SKM-1 treated with dmso at 0.1 percent for 144 hours (cell line): Measurements from ENCODE around the gene WAS.
"Not testable (repeated sequence)": the region's sequence is repeated elsewhere in the genome, so short reads cannot be mapped to it uniquely, and the experiment has no call there.

Source experiments
- DNase-seq: peaks from one replicate; lab custom pipeline; 2025; ENCODE audit not compliant: unreplicated experiment; lab: John Stamatoyannopoulos, UW

The WAS gene

DNA sequence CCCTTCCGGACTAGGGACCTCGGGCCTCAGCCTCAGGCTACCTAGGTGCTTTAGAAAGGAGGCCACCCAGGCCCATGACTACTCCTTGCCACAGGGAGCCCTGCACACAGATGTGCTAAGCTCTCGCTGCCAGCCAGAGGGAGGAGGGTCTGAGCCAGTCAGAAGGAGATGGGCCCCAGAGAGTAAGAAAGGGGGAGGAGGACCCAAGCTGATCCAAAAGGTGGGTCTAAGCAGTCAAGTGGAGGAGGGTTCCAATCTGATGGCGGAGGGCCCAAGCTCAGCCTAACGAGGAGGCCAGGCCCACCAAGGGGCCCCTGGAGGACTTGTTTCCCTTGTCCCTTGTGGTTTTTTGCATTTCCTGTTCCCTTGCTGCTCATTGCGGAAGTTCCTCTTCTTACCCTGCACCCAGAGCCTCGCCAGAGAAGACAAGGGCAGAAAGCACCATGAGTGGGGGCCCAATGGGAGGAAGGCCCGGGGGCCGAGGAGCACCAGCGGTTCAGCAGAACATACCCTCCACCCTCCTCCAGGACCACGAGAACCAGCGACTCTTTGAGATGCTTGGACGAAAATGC lies at the start of gene WAS:
Gene WAS (plus strand): TSS at position 389 of the 572 bp plus-strand sequence. CDS start 55 bp downstream, at position 444.
- peak; percentile 72 for DNase-seq

DNA sequence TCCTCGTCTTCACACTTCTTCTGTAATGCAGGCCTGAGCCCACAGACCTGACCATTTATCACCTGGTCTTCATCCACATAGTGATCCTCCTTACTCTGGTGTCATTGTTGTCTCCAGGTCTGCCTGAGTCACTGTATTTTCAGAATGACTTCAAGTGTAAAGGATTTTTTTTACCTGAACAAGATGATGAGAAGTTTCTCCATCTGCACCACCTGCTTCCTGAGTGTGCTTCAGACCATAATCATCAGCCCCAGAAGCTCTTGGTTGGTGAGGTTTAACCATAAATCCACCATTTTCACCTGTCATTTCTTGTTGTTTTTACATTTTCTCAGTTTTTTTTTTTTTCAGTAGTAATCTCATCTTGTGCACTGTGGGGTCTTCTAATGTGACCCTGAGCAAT lies 47.3 kb upstream of the WAS start:
- DNase-seq, result no peak

DNA sequence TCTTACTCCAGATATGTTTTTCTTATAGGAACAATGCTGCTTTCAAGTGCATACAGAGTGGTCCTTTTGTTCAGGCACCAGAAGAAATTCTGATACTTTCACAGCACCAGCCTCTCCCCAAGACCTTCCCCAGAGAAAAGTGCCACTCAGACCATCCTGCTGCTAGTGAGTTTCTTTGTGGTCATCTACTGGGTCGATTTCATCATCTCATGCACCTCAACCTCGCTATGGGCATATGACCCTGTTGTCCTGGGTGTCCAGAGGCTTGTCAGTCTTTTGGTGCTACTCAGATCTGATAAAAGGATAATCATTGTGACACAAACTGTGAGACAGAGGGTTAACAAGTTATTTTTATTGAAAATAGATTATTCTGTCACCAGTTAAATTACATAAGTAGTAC lies 46.8 kb upstream of the WAS start:
- DNase-seq, result no peak

DNA sequence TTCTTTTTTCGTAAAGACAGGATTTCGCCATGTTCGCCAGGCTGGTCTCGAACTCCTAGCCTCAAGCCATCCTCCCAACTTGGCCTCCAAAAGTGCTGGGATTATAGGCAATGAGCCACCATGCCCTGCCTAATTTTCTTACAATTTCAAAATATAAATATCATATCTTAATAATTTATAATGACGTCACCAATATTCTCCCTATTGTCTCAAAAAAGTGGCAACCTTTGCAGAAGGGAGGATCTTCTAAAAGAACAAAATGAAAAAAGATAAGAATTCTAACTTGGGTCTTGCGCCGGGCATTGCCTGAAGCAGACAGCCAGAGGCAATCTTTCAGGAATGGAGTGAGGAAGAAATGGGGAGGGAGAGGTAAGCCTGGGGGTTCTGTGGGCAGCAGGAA lies 37.9 kb upstream of the WAS start:
- no peak for DNase-seq

DNA sequence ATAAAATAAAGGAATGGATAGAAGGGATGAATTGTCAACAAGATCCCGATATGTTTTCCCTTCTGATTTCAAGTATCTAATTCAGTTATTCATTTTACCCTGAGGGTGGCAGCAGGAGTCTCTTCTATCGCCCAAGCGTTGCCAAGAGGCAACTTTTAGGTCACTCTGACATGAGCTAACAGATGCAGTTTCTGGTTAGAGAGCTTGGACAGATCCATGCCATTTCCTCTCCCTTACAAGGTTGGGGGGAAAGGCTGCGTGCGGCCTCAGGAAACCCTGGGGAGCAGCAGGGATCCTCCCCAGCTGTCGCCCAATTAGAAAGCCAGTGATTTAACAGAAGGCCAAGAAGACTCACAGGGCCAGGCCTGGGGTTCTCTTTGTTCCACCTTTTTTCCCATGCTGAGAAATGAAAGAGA lies 35.3 kb upstream of the WAS start:
- peak; percentile 11 for DNase-seq

DNA sequence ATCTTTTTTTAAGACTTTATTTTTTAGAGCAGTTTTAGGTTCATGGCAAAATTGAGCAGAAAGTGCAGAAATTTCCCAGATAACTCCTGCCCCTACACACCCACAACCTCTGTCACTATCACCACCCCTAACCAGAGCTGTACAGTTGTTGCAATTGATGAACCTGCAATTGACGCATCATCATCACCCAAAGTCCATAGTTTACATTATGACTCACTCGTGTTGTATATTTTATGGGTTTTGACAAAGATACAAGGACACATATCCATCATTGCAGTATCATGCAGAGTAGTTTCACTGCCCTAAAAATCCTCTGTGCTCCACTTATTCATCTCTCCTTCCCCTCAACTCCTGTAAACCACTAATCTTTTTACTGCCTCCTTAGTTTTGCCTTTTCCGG lies 34.5 kb upstream of the WAS start:
- no peak for DNase-seq

DNA sequence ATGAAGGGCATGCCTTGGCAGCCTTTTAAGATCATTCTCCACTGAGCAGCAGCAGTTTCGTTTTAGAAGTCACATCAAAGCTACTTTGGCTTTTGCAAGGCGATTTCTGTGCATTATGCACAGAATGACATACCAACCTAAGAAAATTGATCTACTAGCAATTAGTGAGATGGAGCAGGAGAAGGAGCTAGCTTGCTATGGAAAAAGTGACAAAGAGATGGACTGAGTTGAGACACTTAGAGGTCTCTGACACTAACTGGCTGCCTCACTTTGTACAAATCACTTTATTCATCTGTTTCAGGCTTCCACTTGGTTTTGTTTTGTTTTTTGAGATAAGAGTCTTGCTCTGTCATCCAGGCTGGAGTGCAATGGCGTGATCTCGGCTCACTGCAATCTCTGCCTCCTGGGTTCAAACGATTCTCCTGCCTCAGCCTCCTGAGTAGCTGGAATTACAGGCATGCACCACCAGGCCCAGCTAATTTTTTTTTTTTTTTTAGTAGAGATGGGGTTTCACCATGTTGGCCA lies 31.5 kb upstream of the WAS start:
- DNase-seq, result not testable (repeated sequence)

DNA sequence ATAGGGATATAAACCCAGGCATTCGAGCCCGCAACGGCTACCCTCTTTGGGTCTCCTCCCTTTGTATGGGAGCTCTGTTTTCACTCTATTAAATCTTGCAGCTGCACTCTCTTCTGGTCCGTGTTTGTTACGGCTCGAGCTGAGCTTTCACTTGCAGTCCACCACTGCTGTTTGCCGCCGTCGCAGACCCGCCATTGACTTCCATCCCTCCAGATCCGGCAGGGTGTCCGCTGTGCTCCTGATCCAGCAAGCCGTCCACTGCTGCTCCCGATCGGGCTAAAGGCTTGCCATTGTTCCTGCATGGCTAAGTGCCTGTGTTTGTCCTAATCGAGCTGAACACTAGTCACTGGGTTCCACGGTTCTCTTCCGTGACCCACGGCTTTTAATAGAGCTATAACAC lies 28.9 kb upstream of the WAS start:
- not testable (repeated sequence) for DNase-seq

DNA sequence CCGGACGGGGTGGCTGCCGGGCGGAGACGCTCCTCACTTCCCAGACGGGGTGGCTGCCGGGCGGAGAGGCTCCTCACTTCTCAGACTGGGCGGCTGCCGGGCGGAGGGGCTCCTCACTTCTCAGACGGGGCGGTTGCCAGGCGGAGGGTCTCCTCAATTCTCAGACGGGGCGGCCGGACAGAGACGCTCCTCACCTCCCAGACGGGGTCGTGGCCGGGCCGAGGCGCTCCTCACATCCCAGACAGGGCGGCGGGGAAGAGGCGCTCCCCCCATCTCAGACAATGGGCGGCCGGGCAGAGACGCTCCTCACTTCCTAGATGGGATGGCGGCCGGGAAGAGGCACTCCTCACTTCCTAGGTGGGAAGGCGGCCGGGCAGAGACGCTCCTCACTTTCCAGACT lies 23.9 kb upstream of the WAS start:
- not testable (repeated sequence) for DNase-seq

DNA sequence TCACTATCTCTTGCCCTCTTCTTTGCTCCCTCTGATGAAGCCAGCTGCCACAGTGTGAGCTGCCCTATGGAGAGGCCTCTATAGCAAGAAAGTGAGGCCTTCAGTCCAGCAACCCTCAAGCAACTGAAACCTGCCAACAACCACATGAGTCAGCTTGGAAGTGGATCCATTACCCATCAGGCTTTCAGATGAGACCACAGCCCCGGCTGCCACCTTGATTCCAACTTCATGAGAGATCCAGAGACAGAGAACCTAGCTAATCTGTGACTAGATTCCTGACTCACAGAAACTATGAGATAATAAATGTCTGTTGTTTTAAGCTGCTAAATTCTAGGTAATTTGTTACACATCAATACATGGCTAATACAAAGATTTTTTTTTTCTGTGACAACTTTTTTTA lies 20.4 kb upstream of the WAS start:
- no peak for DNase-seq

DNA sequence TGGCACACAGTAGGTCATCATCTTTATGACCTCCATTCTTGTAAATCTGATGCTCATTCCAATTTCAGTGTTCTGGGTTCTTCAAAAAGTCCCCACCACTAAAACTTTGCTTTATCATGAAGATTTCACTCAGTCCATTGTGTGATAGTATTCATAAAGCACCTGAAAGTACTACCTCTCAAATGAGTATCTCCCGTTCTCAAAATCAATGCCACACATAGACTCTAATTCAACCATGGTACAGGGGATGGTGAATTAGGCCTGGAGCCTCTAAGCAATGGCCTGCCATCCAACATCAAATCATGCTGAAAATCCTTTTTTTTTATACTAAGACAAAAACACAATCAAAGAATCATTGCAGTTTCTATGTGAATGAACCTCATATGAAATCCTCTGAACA lies 19.4 kb upstream of the WAS start:
- no peak for DNase-seq

DNA sequence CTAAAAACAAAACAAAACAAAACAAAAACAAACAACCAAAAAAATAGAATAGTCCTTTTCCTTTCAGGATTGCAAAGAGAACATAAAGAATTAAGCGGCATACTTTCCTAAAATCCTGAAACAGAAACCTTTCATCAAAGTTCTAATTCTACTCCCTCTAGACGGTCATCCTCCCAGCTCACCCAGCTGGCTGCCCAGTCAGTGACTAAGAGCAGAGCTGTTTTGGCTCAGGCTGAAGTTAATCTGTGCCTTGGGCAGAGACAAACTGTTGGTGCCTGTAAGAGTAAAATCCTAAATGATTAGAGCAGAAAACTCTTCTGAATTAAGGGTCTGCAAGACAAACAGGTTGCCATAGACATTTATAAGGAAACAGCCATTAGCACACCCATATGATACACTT lies 17.6 kb upstream of the WAS start:
- no peak for DNase-seq

DNA sequence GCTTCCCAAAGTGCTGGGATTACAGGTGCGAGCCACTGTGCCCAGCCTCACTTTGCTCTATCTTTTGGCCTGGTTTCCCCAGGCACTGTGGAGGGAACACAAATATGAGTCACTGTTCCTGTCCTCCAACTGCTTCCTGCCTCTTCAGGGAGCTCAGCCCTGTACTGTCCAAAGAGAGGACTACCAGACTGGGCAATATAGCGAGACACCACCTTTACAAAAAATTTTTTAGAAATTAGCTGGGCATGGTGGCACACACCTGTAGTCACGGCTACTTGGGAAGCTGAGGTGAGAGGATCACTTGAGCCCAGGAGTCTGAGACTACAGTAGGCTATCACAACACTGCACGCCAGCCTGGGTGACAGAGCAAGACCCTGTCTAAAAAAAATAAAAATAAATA lies 16.9 kb upstream of the WAS start:
- no peak for DNase-seq

DNA sequence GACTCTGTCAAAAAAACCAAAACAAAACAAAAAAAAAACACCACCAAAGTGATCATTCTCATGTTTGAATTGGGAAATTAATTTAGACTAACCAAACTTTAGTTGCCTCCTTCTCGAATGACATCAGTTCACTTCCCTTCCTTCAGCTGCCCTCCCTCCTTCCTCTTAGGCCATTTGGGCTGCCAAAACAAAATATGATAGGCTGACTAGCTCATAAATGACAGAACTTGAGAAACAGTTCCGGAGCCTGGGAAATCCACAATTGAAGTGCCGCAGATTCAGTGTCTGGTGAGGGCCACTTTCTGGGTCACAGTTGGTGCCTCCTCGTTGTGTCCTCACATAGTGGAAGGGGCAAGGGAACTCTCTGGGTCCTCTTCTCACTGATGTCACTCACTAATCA lies 16.1 kb upstream of the WAS start:
- no peak for DNase-seq

DNA sequence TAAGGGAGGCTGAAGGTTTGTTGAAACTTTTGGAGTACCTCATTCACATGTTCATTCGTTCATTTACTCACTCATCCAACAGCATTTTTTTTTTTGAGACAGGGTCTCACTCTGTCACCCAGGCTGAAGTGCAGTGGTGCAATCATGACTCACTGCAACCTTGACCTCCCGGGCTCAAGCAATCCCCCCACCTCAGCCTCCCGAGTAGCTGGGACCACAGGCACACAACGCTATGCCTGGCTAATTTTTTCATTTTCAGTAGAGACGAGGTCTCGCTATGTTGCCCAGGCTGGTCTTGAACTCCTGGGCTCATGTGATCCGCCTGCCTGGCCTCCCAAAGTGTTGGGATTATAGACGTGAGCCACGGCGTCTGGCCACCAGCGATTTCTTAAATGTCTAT lies 15.4 kb upstream of the WAS start:
- not testable (repeated sequence) for DNase-seq

DNA sequence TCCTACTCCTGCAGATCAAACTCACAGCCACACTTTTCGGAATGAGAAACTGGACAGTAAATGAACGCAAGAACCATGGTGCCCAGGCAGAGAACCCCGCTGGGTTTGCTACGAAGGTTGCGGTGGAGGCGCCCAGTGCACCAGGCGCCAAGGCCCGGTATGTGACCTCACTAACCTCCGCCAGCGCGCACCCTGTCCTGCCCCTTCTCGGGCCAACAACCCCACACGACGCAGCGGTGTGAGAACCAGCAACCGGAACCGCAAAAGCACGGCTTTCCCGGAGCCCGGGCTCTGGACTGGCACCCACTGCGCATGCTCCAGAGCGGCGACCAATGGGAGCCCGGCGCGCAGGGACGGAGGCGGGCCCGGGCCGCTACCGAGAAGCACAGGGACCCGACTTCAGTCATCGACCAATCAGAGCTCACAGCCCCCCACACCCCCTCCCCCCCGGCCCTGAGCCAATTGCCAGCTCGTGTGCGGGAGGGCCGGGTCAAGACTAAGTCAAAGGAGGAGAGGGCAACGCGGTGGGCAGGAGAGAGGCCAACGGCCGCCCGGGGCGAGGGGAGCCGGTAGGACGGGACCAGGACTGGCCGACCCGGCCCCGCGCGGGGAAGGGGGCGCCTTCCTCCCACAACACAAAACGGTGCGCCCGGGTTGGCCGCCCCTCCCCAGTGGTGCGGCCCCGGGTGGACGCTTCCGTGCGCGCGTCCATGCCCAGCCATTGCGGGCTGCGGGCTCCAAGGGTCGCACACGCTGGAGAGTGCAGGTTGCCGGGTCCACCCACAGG lies 7.3 kb upstream of the WAS start:
- peak; percentile 78 for DNase-seq

DNA sequence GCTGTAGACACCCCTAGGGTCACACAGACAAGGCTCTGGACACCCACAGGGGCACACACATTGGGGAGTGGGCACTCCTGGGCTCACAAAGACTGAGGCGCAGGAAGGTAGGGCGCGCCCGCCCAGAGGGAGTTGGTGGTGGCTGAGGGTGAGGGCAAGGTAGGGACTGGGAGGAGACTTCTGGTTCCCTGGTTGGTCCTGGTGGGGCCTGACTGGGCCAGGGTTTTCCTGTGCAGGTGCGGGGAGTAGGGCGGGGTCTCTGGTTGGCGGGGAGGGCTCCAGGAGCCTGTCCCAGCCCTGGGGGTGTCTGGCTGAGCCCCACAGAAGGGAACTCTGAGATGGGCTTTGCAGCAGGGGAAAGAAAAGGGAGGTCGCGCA lies 6.7 kb upstream of the WAS start:
- DNase-seq, result no peak

DNA sequence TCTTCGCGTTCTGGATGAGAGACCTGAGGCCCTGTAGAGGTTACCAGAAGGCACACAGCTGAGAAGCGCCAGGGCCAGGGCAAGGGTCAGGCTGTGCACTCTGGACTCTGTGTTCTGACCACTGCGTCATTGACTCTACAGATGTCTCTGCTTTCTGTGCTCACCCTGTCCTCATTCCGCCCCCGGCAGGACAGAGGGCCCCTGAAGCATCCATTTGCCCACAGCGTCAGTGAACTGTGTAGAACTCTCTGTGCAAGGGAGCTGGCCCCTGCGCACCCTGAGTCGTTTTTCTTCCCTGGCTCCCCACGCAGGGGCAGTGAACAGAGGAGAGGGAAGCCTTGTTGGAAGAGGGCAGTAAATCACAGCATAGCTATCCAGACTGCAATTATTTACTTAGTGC lies 6.1 kb upstream of the WAS start:
- DNase-seq, result no peak

DNA sequence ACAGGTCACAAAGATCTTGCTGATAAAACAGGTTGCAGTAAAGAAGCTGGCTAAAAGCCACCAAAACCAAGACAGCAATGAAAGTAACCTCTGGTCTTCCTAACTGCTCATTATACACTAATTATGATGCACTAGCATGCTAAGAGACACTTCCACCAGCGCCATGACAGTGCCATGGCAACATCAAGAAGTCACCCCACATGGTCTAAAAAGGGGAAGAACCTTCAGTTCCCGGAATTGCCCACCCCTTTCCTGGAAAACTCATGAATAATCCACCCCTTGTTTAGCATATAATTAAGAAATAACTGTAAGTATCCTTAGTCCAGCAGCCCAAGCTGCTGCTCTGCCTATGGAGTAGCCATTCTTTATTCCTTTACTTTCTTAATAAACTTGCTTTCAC lies 3.1 kb upstream of the WAS start:
- DNase-seq, result peak; percentile 8

DNA sequence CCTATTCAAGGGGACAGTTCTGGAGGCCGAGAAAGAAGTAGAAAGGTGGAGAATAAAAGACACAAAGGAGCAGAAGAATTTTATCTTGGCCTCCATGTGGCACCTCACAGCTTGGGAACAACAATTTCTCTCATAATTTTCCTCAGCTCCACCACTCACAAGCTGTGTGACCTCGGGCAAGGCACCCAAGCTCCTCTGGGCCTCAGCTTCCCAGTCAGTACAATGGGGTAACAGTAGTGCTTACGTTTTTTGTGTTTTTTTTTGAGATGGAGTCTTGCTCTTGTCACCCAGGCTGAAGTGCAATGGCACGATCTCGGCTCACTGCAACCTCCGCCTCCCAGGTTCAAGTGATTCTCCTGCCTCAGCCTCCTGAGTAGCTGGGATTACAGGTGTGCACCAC lies 2.7 kb upstream of the WAS start:
- DNase-seq, result not testable (repeated sequence)

DNA sequence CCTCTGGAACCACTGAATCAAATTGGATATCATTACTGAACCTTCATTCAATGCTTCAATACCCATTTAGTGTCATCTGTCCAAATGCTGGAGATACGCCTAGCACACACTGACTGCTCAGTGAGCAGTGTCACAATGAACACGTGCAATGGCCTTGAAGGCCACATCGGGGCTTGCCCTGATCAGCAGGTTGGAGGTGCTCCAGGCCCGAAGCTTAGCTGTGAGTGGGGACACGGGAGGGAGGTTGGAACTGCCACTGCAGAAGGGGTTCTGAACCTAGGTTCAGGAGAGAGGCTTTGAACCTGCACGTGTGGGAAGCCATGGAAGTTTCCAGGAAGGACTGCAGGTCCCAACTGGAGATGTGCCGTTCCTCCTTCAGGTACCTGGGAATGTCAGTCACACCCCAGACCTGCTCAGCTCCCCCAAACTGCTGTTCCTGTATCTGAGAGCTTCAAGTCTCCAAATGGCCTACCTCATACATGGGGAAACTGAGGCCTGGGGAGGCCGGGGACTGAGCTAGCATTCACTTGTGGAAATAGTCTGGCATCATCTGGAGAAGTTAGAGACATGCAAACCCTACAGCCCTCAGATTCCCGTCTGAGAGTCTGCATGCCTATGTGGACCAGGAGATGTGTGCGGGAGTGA lies 1.9 kb upstream of the WAS start:
- DNase-seq, result no peak

DNA sequence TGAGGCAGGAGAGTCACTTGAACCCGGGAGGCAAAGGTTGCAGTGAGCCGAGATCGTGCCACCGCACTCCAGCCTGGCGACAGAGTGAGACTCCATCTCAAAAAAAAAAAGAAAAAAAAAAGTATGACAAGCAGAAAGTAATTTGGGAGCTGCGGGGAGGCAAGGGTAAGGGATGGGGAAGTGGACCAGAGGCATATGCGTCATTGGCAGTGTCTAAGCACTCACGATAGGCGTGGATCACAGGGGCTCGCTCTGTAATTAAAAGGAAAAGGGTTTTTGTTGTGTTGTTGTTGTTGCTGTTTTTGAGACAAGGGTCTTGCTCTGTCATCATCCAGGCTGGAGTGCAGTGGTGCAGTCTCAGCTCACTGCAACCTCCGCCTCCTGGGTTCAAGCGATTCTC lies 804 bp upstream of the WAS start:
- DNase-seq, result not testable (repeated sequence)
